Upper lobe of right lung (tissue), 1 donor: ENCODE measurements around the gene PTGR1. TPM values are rescaled to one million over a fixed set of nuclear protein-coding genes. Genes with fewer than 3 reads are reported as not detected.

Source experiments
- ATAC-seq: fragments of 200-7000 bp; cut with Tn5 transposase; one replicate; pipeline ENCODE4 v1.9.1; 2020; ENCODE audit warnings: mild to moderate bottlenecking, moderate library complexity
- DNase-seq: peaks from one replicate; pipeline ENCODE4 v3.0.0-alpha.2; 2020
- H3K27ac ChIP-seq: fragments of 200-600 bp; one replicate; pipeline ENCODE4 v1.8.0; 2022
- H3K27me3 ChIP-seq: fragments of 200-600 bp; one replicate; pipeline ENCODE4 v1.8.0; 2022; ENCODE audit warnings: mild to moderate bottlenecking
- H3K36me3 ChIP-seq: fragments of 200-600 bp; one replicate; pipeline ENCODE4 v1.8.0; 2022
- H3K4me1 ChIP-seq: fragments of 200-600 bp; one replicate; pipeline ENCODE4 v1.8.0; 2022
- H3K4me3 ChIP-seq: fragments of 200-600 bp; one replicate; pipeline ENCODE4 v1.8.0; 2022; ENCODE audit warnings: mild to moderate bottlenecking
- H3K9me3 ChIP-seq: fragments of 200-600 bp; one replicate; pipeline ENCODE4 v1.8.0; 2022
- CTCF ChIP-seq: fragments of 200-600 bp; IDR thresholded peaks from one replicate; pipeline ENCODE4 v1.8.0; 2022; ENCODE audit warnings: antibody characterized with exemption
- intact Hi-C: fragments of 100-400 bp; cut with DNase I; formaldehyde crosslinking; loops from one replicate; pipeline ENCODE4 v1.11.0; 2022
- total RNA-seq: library from RNA; stranded (reverse); fragmentation: NEBNext Ultra II Directional; extraction: Animal tissue kit (Norgen Biotek cat#: 25700); gene quantifications from one replicate; pipeline ENCODE4 v1.2.1, GENCODE V29; 2021
- donor health status: DM: no; HTN: yes; CAD: no; lungs with severe emphysema.

PTGR1 gene
- total RNA-seq, 1 donor from 2014 or later, result 38.0 TPM

DNA sequence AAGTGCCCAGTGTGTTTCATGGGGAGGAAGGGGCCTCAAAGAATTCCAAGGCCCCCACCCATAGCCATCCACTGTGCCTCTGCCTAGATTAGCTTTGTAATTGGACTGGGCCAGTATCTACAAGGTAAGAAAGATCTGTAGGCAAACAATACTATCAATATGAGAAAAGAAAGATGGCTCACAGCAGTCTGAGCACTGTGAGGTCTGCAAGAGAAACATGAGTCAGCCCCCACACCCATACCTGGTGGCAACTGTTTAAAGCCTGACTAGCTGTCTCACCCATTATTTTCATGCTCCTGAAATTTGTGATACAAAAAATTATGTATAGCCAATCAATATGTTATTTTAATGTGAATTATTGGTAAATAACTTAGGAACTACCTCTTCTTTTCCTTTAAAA, 84.5 kb downstream of the PTGR1 start:
- intact Hi-C loops, result no loop called here
- ATAC-seq (no peak), DNase-seq (no peak)
- no peaks in the 10 kb centered on the region for H3K27me3 ChIP-seq
- H3K4me3 ChIP-seq, result no peak overlapping the region
- TF ChIP-seq CTCF, result no peak
- no peaks in the 10 kb centered on the region for H3K36me3 ChIP-seq
- H3K9me3 ChIP-seq, result no peaks in the 10 kb centered on the region
- no peak overlapping the region for H3K27ac ChIP-seq
- no peaks in the 10 kb centered on the region for H3K4me1 ChIP-seq

Other genes with a start within 250 kb of the PTGR1 start
- gene ECPAS, start 115.3 kb downstream of the PTGR1 start, total RNA-seq, result 84.9 TPM
- 8.7 TPM for gene ZNF483, start 74.5 kb downstream of the PTGR1 start, total RNA-seq
- gene DNAJC25, start 31.7 kb upstream of the PTGR1 start, total RNA-seq, result 6.6 TPM
- 33.4 TPM for gene GNG10, start 62.0 kb upstream of the PTGR1 start, total RNA-seq
- gene SHOC1, start 195.3 kb upstream of the PTGR1 start, total RNA-seq, result not detected